SK-N-SH (cell line): ENCODE data around the gene ZFPL1. TPM values are rescaled to one million over a fixed set of nuclear protein-coding genes. Genes with fewer than 3 reads are reported as not detected.

Source experiments
- CTCF ChIA-PET: fragments of 300-600, 350-600 bp; formaldehyde crosslinking; extraction: SDS; loops from one replicate; lab custom pipeline; 2021; lab: Yijun Ruan, JAX
- POLR2A ChIA-PET: fragments of 350-600 bp; sonication (Branson Sonifier 250); formaldehyde crosslinking; extraction: SDS; loops from one replicate; lab custom pipeline; 2020; ENCODE audit warnings: antibody characterized with exemption, inconsistent platforms; lab: Yijun Ruan, JAX
- DNase-seq: peaks from one replicate; pipeline ENCODE4 v3.0.0; 2012
- H2AFZ ChIP-seq: fragments of 200-600 bp; sonication (generic); 2 replicates; pipeline ENCODE4 v1.8.1; 2016; ENCODE audit warnings: antibody characterized with exemption, mild to moderate bottlenecking, low read depth
- H3F3A ChIP-seq: fragments of 200-600 bp; sonication (generic); replicated peaks from 2 replicates; pipeline ENCODE3; 2016; ENCODE audit warnings: antibody characterized with exemption, mild to moderate bottlenecking; ENCODE audit not compliant: insufficient read depth
- H3K27ac ChIP-seq, 2 experiments: fragments of 200-500 bp in 1 of 2; fragments of 200-600 bp in 1 of 2; sonication (Bioruptor generic) in 1 of 2; sonication (generic), shearing (Covaris generic) in 1 of 2; 2 replicates each; pipeline versions ENCODE4 v1.5.1 to v1.6.1; 2014 to 2016; ENCODE audit warnings: low read depth in 2 of 2, inconsistent platforms in 1 of 2, low read length in 1 of 2, mild to moderate bottlenecking in 1 of 2, mixed read lengths in 1 of 2
- H3K27me3 ChIP-seq: fragments of 200-600 bp; sonication (generic), shearing (Covaris generic); 2 replicates; pipeline ENCODE4 v1.6.1; 2016; ENCODE audit warnings: mixed run types; ENCODE audit not compliant: insufficient read depth
- H3K36me3 ChIP-seq, 2 experiments: fragments of 200-500 bp in 1 of 2; fragments of 200-600 bp in 1 of 2; sonication (Bioruptor generic) in 1 of 2; sonication (generic) in 1 of 2; replicated peaks in 1 of 2; 2 replicates each; pipeline versions ENCODE3 to v1.5.1; 2014 to 2016; ENCODE audit warnings: low read length in 1 of 2, mild to moderate bottlenecking in 1 of 2; ENCODE audit not compliant: insufficient read depth in 2 of 2, control insufficient read depth in 1 of 2
- H3K4me1 ChIP-seq, 2 experiments: fragments of 200-500 bp in 1 of 2; fragments of 200-600 bp in 1 of 2; sonication (Bioruptor generic) in 1 of 2; sonication (generic), shearing (Covaris generic) in 1 of 2; 2 replicates each; pipeline versions ENCODE4 v1.5.1 to v1.6.1; 2014 to 2016; ENCODE audit warnings: low read depth in 1 of 2, low read length in 1 of 2, mixed run types in 1 of 2; ENCODE audit not compliant: insufficient read depth in 2 of 2, control insufficient read depth in 1 of 2
- H3K4me2 ChIP-seq: fragments of 200-600 bp; sonication (generic), shearing (Covaris generic); 2 replicates; pipeline ENCODE4 v1.6.1; 2017; ENCODE audit warnings: mixed run types
- H3K4me3 ChIP-seq, 2 experiments: fragments of 200-500 bp in 1 of 2; fragments of 200-600 bp in 1 of 2; sonication (Bioruptor generic) in 1 of 2; sonication (generic), shearing (Covaris generic) in 1 of 2; 2 replicates each; pipeline versions ENCODE4 v1.5.1 to v1.8.1; 2014 to 2016; ENCODE audit warnings: low read depth in 2 of 2, inconsistent platforms in 1 of 2, low read length in 1 of 2, mild to moderate bottlenecking in 1 of 2, mixed read lengths in 1 of 2, moderate library complexity in 1 of 2
- H3K79me2 ChIP-seq: fragments of 200-600 bp; sonication (generic); 2 replicates; pipeline ENCODE4 v1.8.1; 2017; ENCODE audit warnings: mild to moderate bottlenecking; ENCODE audit not compliant: insufficient read depth
- H3K9ac ChIP-seq: fragments of 200-600 bp; sonication (generic); 2 replicates; pipeline ENCODE4 v1.6.1; 2017; ENCODE audit warnings: mixed run types
- H3K9me2 ChIP-seq: fragments of 200-600 bp; sonication (generic); 2 replicates; pipeline ENCODE4 v1.6.1; 2017; ENCODE audit warnings: mixed run types
- H3K9me3 ChIP-seq: fragments of 200-600 bp; sonication (generic); 2 replicates; pipeline ENCODE4 v1.6.1; 2017; ENCODE audit warnings: mixed run types, mild to moderate bottlenecking, moderate library complexity
- H4K20me1 ChIP-seq: fragments of 200-600 bp; sonication (generic); 2 replicates; pipeline ENCODE4 v1.6.1; 2017; ENCODE audit warnings: mild to moderate bottlenecking, mixed run types; ENCODE audit not compliant: insufficient read depth
- CHD2 ChIP-seq: fragments of 150-350 bp; IDR thresholded peaks from 2 replicates; pipeline ENCODE4 v1.6.1; 2018; ENCODE audit warnings: low read length; ENCODE audit not compliant: partially characterized antibody
- FOSL2 ChIP-seq: IDR thresholded peaks from 2 replicates; pipeline ENCODE4 v1.4.0; 2012; ENCODE audit warnings: low read depth, mild to moderate bottlenecking, moderate library complexity, borderline replicate concordance
- FOXJ3 ChIP-seq: sonication (generic); formaldehyde crosslinking; IDR thresholded peaks from 2 replicates; pipeline ENCODE4 v1.5.1; 2020; ENCODE audit warnings: mild to moderate bottlenecking, missing genetic modification reagents
- GATA2 ChIP-seq: sonication (generic); formaldehyde crosslinking; IDR thresholded peaks from 2 replicates; pipeline ENCODE4 v1.5.0; 2020; ENCODE audit warnings: mild to moderate bottlenecking, missing genetic modification reagents
- JUND ChIP-seq: IDR thresholded peaks from 2 replicates; pipeline ENCODE4 v1.4.0; 2012
- MXI1 ChIP-seq: IDR thresholded peaks from 2 replicates; pipeline ENCODE4 v1.6.1; 2012; ENCODE audit warnings: mild to moderate bottlenecking, low read depth, low read length, improper control_type of control experiment
- NFIC ChIP-seq: IDR thresholded peaks from 2 replicates; pipeline ENCODE4 v1.4.0; 2012; ENCODE audit warnings: borderline replicate concordance
- NRF1 ChIP-seq: IDR thresholded peaks from 2 replicates; pipeline ENCODE4 v1.6.1; 2012; ENCODE audit warnings: low read depth, mild to moderate bottlenecking, low read length
- POLR2AphosphoS5 ChIP-seq: IDR thresholded peaks from 2 replicates; pipeline ENCODE4 v1.6.1; 2012; ENCODE audit warnings: low read depth, low read length
- SIN3A ChIP-seq: IDR thresholded peaks from 2 replicates; pipeline ENCODE4 v1.6.1; 2012; ENCODE audit warnings: low read depth, mild to moderate bottlenecking, low read length, moderate library complexity, borderline replicate concordance
- TAF1 ChIP-seq: IDR thresholded peaks from 2 replicates; pipeline ENCODE4 v1.6.1; 2012; ENCODE audit warnings: low read depth, mild to moderate bottlenecking, low read length, moderate library complexity, borderline replicate concordance
- TCF12 ChIP-seq: IDR thresholded peaks from 2 replicates; pipeline ENCODE4 v1.4.0; 2012
- TEAD4 ChIP-seq: IDR thresholded peaks from 2 replicates; pipeline ENCODE4 v1.4.0; 2012; ENCODE audit warnings: mild to moderate bottlenecking, borderline replicate concordance; ENCODE audit not compliant: insufficient read depth
- YY1 ChIP-seq: IDR thresholded peaks from 2 replicates; pipeline ENCODE4 v1.4.0; 2012; ENCODE audit warnings: low read depth, mild to moderate bottlenecking
- whole genome bisulfite sequencing: methylation state at CpG from one replicate; pipeline ENCODE4 v1.1.6; 2017; ENCODE audit warnings: low lambda C conversion rate; 5-methylcytosine and 5-hydroxymethylcytosine counted together
- polyA plus RNA-seq, 3 experiments: library from polyadenylated mRNA; depleted of rRNA; stranded (reverse); fragments of >200 nt; gene quantifications; 2 replicates each; pipeline ENCODE4 v1.2.3, GENCODE V29; 2012
- TF ChIP-seq, protein P1 (sequence below): IDR thresholded peaks from 2 replicates; pipeline ENCODE4 v1.4.0; 2012; ENCODE audit warnings: low read depth, borderline replicate concordance

ZFPL1 gene
- polyA plus RNA-seq, 1 of the 3 experiments (the other 2 are of a cell fraction) = 75.9 TPM

DNA sequence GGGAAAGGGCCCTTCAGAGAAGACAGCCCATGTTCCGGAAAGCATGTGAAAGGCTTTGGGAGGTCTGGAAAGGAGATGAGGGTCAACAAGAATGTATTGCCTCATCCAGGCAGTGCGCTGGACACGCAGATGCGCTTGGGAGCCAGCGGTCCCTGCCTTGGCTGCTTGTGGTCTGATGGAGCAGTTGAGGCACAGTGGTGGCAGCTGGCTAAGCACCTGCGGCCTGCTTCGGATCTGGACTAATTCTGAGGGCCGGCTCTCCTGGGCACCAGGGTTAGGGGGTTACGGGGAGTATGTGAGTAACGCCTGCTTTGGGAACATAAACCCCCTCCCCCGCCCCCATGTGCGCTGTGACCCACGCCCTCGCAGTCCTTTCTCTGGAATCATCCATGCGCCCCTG, 23.1 kb downstream of the ZFPL1 start:
- Histone ChIP-seq H3K9me3 (no peaks in the 10 kb centered on the region), H4K20me1 (peaks cover 15% of the 10 kb centered on the region), H3K9ac (no peak overlapping the region), H3K27ac (no peak overlapping the region), H3K27me3 (no peaks in the 10 kb centered on the region), H3K4me1 (peaks cover 0 to 12% of the 10 kb centered on the region in 2 experiments; a peak in 2 of 4 replicates), H3K4me3 (no peak overlapping the region), H2AFZ (no peak overlapping the region), H3K9me2 (no peaks in the 10 kb centered on the region), H3F3A (peaks cover 13% of the 10 kb centered on the region), H3K79me2 (peaks cover 35% of the 10 kb centered on the region; the same call in 1 of the 2 replicates), H3K4me2 (no peak overlapping the region), H3K36me3 (peaks cover 4 to 20% of the 10 kb centered on the region in 2 experiments)
- DNase-seq = no peak
- WGBS = 95% methylated on average over 6 of the region's 15 CpGs
- TF ChIP-seq POLR2AphosphoS5 (no peak), TCF12 (no peak), MXI1 (no peak), FOXJ3 (CRISPR knock-in tag) (no peak), NRF1 (no peak), NFIC (no peak), CHD2 (no peak), SIN3A (no peak), GATA2 (CRISPR knock-in tag) (no peak), FOSL2 (no peak), JUND (no peak), YY1 (no peak), TEAD4 (no peak)
- CTCF ChIA-PET = interaction anchor here (4.3 kb wide), 1 partner anchor 11 kb away, joined by 22 read pairs; the partner anchor contains the start of gene ZNHIT2
- POLR2A ChIA-PET = no interaction called here

DNA sequence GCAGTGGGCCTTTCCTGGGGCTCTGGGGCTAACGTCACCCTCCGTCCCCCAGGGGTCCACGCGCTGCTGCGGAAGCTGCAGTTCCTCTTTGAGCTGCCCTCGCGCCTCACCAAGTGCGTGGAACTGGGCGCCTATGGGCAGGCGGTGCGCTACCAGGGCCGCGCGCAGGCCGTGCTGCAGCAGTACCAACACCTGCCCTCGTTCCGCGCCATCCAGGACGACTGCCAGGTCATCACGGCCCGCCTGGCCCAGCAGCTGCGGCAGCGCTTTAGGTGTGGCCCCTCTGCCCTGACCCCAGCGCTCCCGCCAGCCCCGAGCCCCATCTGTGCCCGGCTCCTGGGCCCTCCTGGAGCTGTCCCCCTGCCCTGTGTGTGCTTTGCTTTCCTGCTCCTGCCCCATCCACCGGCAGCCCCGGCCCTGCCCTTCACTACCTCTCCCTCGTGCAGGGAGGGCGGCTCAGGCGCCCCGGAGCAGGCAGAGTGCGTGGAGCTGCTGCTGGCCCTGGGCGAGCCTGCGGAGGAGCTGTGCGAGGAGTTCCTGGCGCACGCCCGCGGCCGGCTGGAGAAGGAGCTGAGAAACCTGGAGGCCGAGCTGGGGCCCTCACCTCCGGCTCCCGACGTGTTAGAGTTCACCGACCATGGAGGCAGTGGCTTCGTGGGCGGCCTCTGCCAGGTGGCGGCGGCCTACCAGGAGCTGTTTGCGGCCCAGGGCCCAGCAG, 23.9 kb downstream of the ZFPL1 start:
- no peaks in the 10 kb centered on the region for H3K9me3 ChIP-seq
- CTCF ChIA-PET = interaction anchor here (1.4 to 6.1 kb wide), 4 partner anchors 8 to 73 kb away, joined by 5 to 46 read pairs (median 14); partner anchors contain the start of genes CAPN1, FAU, MRPL49 and ZNHIT2
- no peaks in the 10 kb centered on the region for H3K27me3 ChIP-seq
- no peak overlapping the region for H3K4me2 ChIP-seq
- 95% methylated on average over 33 of the region's 52 CpGs for WGBS
- H3K4me3 ChIP-seq = no peak overlapping the region
- no peak for TF ChIP-seq POLR2AphosphoS5
- TF ChIP-seq TAF1 = no peak
- TF ChIP-seq MXI1 = no peak
- TF ChIP-seq, protein P1, sequence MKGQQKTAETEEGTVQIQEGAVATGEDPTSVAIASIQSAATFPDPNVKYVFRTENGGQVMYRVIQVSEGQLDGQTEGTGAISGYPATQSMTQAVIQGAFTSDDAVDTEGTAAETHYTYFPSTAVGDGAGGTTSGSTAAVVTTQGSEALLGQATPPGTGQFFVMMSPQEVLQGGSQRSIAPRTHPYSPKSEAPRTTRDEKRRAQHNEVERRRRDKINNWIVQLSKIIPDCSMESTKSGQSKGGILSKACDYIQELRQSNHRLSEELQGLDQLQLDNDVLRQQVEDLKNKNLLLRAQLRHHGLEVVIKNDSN = no peak
- H2AFZ ChIP-seq = no peak overlapping the region
- peaks cover 34% of the 10 kb centered on the region; the same call in 1 of the 2 replicates for H3K79me2 ChIP-seq
- H3K36me3 ChIP-seq = peaks cover 4 to 20% of the 10 kb centered on the region in 2 experiments
- peaks cover 13% of the 10 kb centered on the region for H3F3A ChIP-seq
- no peak overlapping the region for H3K9ac ChIP-seq
- POLR2A ChIA-PET = no interaction called here
- no peak overlapping the region for H3K27ac ChIP-seq
- H4K20me1 ChIP-seq = peaks cover 8% of the 10 kb centered on the region
- no peaks in the 10 kb centered on the region for H3K9me2 ChIP-seq
- peaks cover under 1 to 13% of the 10 kb centered on the region in 2 experiments; a peak in 2 of 4 replicates for H3K4me1 ChIP-seq
- DNase-seq = no peak
